KMS-11 (cell line): Measurements from ENCODE around the gene TM6SF1.
"Not testable (repeated sequence)": the region's sequence is repeated elsewhere in the genome, so short reads cannot be mapped to it uniquely, and the experiment has no call there.

Experiments used
- H2AFZ ChIP-seq: fragments of 200-600 bp; sonication (generic); 2 replicates; pipeline ENCODE4 v1.6.1; 2016; ENCODE audit warnings: antibody characterized with exemption, mixed run types, low read depth
- H3K27ac ChIP-seq: fragments of 200-600 bp; sonication (generic); 2 replicates; pipeline ENCODE4 v1.6.1; 2016; ENCODE audit warnings: mild to moderate bottlenecking, mixed run types
- H3K27me3 ChIP-seq: fragments of 200-600 bp; sonication (generic); 2 replicates; pipeline ENCODE4 v1.6.1; 2017; ENCODE audit warnings: mild to moderate bottlenecking, low read depth, mixed run types, moderate library complexity; ENCODE audit not compliant: insufficient read depth
- H3K36me3 ChIP-seq: fragments of 200-600 bp; sonication (generic); 2 replicates; pipeline ENCODE4 v1.6.1; 2017; ENCODE audit warnings: mild to moderate bottlenecking, mixed run types; ENCODE audit not compliant: insufficient read depth
- H3K4me1 ChIP-seq: fragments of 200-600 bp; sonication (generic); 2 replicates; pipeline ENCODE4 v1.6.1; 2016; ENCODE audit warnings: mild to moderate bottlenecking, low read depth, mixed run types; ENCODE audit not compliant: poor library complexity, severe bottlenecking
- H3K4me2 ChIP-seq: fragments of 200-600 bp; sonication (generic); 2 replicates; pipeline ENCODE4 v1.7.0; 2016; ENCODE audit warnings: mild to moderate bottlenecking, mixed run types
- H3K4me3 ChIP-seq: fragments of 200-600 bp; sonication (generic); IDR thresholded peaks from 2 replicates; pipeline ENCODE4 v1.6.1; 2017; ENCODE audit warnings: low read depth, low read length, mixed read lengths; ENCODE audit not compliant: insufficient read depth
- H3K79me2 ChIP-seq: fragments of 200-600 bp; sonication (generic); 2 replicates; pipeline ENCODE4 v1.6.1; 2016; ENCODE audit warnings: low read depth, mixed run types; ENCODE audit not compliant: insufficient read depth
- H3K9ac ChIP-seq: fragments of 200-600 bp; sonication (generic); 2 replicates; pipeline ENCODE4 v1.6.1; 2016; ENCODE audit warnings: mild to moderate bottlenecking, mixed run types
- H4K20me1 ChIP-seq: fragments of 200-600 bp; sonication (generic); 2 replicates; pipeline ENCODE4 v1.6.1; 2016; ENCODE audit warnings: mild to moderate bottlenecking, mixed run types; ENCODE audit not compliant: insufficient read depth
- TF ChIP-seq, protein P1 (sequence below): fragments of 200-600 bp; sonication (generic); conservative IDR thresholded peaks from 2 replicates; pipeline ENCODE4 v1.6.1; 2017; ENCODE audit warnings: low read depth, mild to moderate bottlenecking, antibody characterized with exemption, low read length, moderate library complexity, mixed read lengths

Gene TM6SF1

GRCh38 chr15:83087576-83087975, 19.9 kb upstream of the TM6SF1 start:
- no peaks in the 10 kb centered on the region for H3K36me3 ChIP-seq
- TF ChIP-seq, protein P1, sequence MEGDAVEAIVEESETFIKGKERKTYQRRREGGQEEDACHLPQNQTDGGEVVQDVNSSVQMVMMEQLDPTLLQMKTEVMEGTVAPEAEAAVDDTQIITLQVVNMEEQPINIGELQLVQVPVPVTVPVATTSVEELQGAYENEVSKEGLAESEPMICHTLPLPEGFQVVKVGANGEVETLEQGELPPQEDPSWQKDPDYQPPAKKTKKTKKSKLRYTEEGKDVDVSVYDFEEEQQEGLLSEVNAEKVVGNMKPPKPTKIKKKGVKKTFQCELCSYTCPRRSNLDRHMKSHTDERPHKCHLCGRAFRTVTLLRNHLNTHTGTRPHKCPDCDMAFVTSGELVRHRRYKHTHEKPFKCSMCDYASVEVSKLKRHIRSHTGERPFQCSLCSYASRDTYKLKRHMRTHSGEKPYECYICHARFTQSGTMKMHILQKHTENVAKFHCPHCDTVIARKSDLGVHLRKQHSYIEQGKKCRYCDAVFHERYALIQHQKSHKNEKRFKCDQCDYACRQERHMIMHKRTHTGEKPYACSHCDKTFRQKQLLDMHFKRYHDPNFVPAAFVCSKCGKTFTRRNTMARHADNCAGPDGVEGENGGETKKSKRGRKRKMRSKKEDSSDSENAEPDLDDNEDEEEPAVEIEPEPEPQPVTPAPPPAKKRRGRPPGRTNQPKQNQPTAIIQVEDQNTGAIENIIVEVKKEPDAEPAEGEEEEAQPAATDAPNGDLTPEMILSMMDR, result no peak
- H3K27ac ChIP-seq, result no peak overlapping the region
- no peak overlapping the region for H2AFZ ChIP-seq
- H3K79me2 ChIP-seq, result no peaks in the 10 kb centered on the region
- no peaks in the 10 kb centered on the region for H3K27me3 ChIP-seq
- H3K4me2 ChIP-seq, result no peak overlapping the region
- H4K20me1 ChIP-seq, result no peaks in the 10 kb centered on the region
- no peak overlapping the region for H3K4me3 ChIP-seq
- no peak overlapping the region for H3K9ac ChIP-seq
- no peaks in the 10 kb centered on the region for H3K4me1 ChIP-seq

GRCh38 chr15:83088876-83089275, 18.6 kb upstream of the TM6SF1 start:
- Histone ChIP-seq H3K4me3 (no peak overlapping the region), H3K9ac (no peak overlapping the region), H4K20me1 (no peaks in the 10 kb centered on the region), H2AFZ (no peak overlapping the region), H3K4me2 (no peak overlapping the region), H3K4me1 (no peaks in the 10 kb centered on the region), H3K27me3 (no peaks in the 10 kb centered on the region), H3K36me3 (no peaks in the 10 kb centered on the region), H3K27ac (no peak overlapping the region), H3K79me2 (no peaks in the 10 kb centered on the region)
- TF ChIP-seq, protein P1, result no peak

DNA sequence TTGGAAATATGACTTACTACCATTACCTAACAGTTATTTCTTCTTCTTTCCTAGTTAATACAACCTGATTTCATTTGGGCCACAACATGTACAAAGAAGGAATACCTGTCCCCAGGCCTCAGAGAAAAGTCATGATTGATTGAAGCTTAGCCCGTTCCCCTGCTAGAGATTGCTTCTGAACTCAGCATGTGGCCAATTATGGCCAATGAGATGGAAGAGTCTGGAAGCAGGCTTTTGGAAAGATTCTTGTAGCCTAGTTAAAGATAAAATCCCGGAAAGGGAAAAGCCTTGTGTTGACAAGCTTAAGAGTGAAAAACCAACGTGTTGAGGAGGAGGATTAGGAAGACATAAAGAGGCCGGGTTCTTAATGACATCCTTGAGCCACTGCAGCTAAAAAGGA, 17.0 kb upstream of the TM6SF1 start:
- Histone ChIP-seq H3K27ac (no peak overlapping the region), H3K4me1 (no peaks in the 10 kb centered on the region), H4K20me1 (no peaks in the 10 kb centered on the region), H3K9ac (no peak overlapping the region), H3K27me3 (no peaks in the 10 kb centered on the region), H3K4me2 (no peak overlapping the region), H3K4me3 (no peak overlapping the region), H3K79me2 (no peaks in the 10 kb centered on the region), H3K36me3 (no peaks in the 10 kb centered on the region), H2AFZ (no peak overlapping the region)
- TF ChIP-seq, protein P1, result no peak

DNA sequence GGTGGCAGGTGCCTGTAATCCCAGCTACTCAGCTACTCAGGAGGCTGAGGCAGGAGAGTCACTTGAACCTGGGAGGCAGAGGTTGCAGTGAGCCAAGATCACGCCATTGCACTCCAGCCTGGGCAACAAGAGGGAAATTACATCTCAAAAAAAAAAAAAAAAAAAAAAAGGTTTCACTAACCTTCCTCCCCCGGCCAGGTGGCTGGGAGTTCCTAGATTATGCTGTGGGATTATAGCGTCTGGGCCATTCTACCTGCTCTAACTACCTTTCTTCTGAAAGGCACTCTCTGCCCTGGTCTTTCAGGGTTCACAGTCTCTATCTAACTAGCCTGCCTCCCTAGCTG, 15.5 kb upstream of the TM6SF1 start:
- H3K27ac ChIP-seq, H3K4me2 ChIP-seq: not testable (repeated sequence)

DNA sequence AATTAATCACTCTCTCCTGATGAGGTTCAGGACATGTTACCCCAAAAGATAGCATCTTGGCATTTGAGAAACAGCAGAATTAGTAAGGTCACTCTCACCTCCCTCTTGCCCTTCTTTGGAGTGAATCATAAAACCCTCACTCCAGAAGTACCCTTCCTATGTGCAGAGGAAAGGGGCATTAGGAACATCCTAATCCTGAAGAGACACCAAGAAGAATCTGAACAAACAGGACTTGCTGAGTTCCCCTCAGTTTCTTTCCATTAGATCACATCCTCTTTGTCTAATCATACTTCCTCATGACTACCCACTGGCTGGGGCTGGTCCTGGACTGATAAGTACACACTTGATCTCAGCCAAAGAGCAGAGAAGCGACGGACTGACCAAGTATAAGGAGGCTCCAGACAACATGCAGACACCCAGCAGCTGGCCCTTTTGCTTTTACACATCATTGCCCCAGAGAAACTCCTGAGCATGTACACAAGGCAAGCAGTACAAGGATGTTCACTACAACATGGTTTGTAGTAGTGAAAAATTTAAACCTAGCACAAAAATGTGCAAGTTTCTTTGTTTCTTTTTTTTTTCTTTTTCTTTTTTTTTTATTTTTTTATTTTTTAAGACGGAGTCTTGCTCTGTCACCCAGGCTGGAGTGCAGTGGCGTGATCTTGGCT, 15.0 kb upstream of the TM6SF1 start:
- H3K27me3 ChIP-seq, result no peaks in the 10 kb centered on the region
- TF ChIP-seq, protein P1, result no peak
- H3K9ac ChIP-seq, result no peak overlapping the region
- H3K4me2 ChIP-seq, result no peak overlapping the region
- no peak overlapping the region for H3K4me3 ChIP-seq
- H3K27ac ChIP-seq, result no peak overlapping the region
- H3K36me3 ChIP-seq, result no peaks in the 10 kb centered on the region
- no peak overlapping the region for H2AFZ ChIP-seq
- no peaks in the 10 kb centered on the region for H4K20me1 ChIP-seq
- H3K4me1 ChIP-seq, result no peaks in the 10 kb centered on the region
- no peaks in the 10 kb centered on the region for H3K79me2 ChIP-seq

More for the DNA sequence above, 15.5 kb upstream of the TM6SF1 start:
- H3K36me3 ChIP-seq, H2AFZ ChIP-seq, H3K79me2 ChIP-seq, H3K4me3 ChIP-seq, H4K20me1 ChIP-seq, H3K4me1 ChIP-seq, H3K9ac ChIP-seq, H3K27me3 ChIP-seq: not testable (repeated sequence)
